OCI-LY1 (cell line): ENCODE measurements around the gene C1QTNF3.

ENCODE experiments used
- CTCF ChIP-seq: fragments of 200-600 bp; sonication (generic), shearing (Covaris generic); IDR thresholded peaks from 2 replicates; pipeline ENCODE4 v1.5.1; 2017; ENCODE audit warnings: mild to moderate bottlenecking, antibody characterized with exemption, low read length, moderate library complexity, mixed read lengths
- EZH2 ChIP-seq: fragments of 200-600 bp; sonication (generic), shearing (Covaris generic); IDR thresholded peaks from 2 replicates; pipeline ENCODE4 v1.8.0; 2017; ENCODE audit warnings: borderline replicate concordance, mixed run types, mild to moderate bottlenecking, antibody characterized with exemption, low read length, moderate library complexity, mixed read lengths

- TF ChIP-seq CTCF (no peak), EZH2 (no peak)
Measured at GRCh38 chr5:33978306-33978705, 64.7 kb downstream of the C1QTNF3 start.
